H1 (cell line): ENCODE data around the gene TLR7. TPM values are rescaled to one million over a fixed set of nuclear protein-coding genes. Genes with fewer than 3 reads are reported as not detected.

Experiments
- CTCF ChIA-PET: fragments of 300-600 bp; sonication (Branson Sonifier 250); formaldehyde crosslinking; loops from one replicate; lab custom pipeline; 2021; ENCODE audit not compliant: partially characterized antibody; lab: Charles Lee
- POLR2A ChIA-PET: fragments of 300-600 bp; sonication (Branson Sonifier 250); formaldehyde crosslinking; loops from one replicate; lab custom pipeline; 2021; ENCODE audit warnings: inconsistent platforms; ENCODE audit not compliant: partially characterized antibody; lab: Charles Lee
- DNase-seq, 2 experiments: peaks; one replicate each; pipeline versions ENCODE4 v3.0.0 to v3.0.0-alpha.2; 2010 to 2022; ENCODE audit warnings: low spot score in 2 of 2, low read depth in 1 of 2, mixed read lengths in 1 of 2
- FAIRE-seq: peaks from 2 replicates; lab custom pipeline; 2011; peaks lifted over from hg19 to GRCh38; lab: Jason Lieb, UNC
- H2AFZ ChIP-seq: 2 replicates; pipeline ENCODE4 v1.8.1; 2012; ENCODE audit warnings: low read length, inconsistent platforms
- H2AK5ac ChIP-seq: 2 replicates; pipeline ENCODE4 v1.6.1; 2013; ENCODE audit warnings: low read depth, low read length
- H2BK120ac ChIP-seq: replicated peaks from 2 replicates; pipeline ENCODE3; 2013; ENCODE audit warnings: low read depth, low read length, inconsistent platforms
- H2BK12ac ChIP-seq: 2 replicates; pipeline ENCODE4 v1.6.1; 2013; ENCODE audit warnings: low read depth, low read length
- H2BK15ac ChIP-seq: 2 replicates; pipeline ENCODE4 v1.6.1; 2013; ENCODE audit warnings: low read length
- H2BK20ac ChIP-seq: 2 replicates; pipeline ENCODE4 v1.6.1; 2013; ENCODE audit warnings: low read length
- H2BK5ac ChIP-seq: 2 replicates; pipeline ENCODE4 v1.6.1; 2013; ENCODE audit warnings: low read depth, low read length
- H3K14ac ChIP-seq: 2 replicates; pipeline ENCODE4 v1.6.1; 2013; ENCODE audit warnings: inconsistent platforms; ENCODE audit not compliant: insufficient read length
- H3K18ac ChIP-seq: 2 replicates; pipeline ENCODE4 v1.6.1; 2013; ENCODE audit warnings: low read length; ENCODE audit errors: extremely low read depth
- H3K23ac ChIP-seq: 2 replicates; pipeline ENCODE4 v1.6.1; 2013; ENCODE audit warnings: inconsistent platforms; ENCODE audit not compliant: insufficient read length
- H3K23me2 ChIP-seq: 2 replicates; pipeline ENCODE4 v1.6.1; 2013; ENCODE audit warnings: low read depth, low read length
- H3K27ac ChIP-seq: 2 replicates; pipeline ENCODE4 v1.6.1; 2011; ENCODE audit warnings: low read depth, low read length, inconsistent platforms
- H3K27me3 ChIP-seq, 4 experiments: replicated peaks in 1 of 4; 1 replicate in 1 of 4; 2 replicates in 3 of 4; pipeline versions ENCODE4 v1.6.1 to v1.8.1; 2011 to 2013; ENCODE audit warnings: low read length in 3 of 4, mild to moderate bottlenecking in 3 of 4, inconsistent platforms in 2 of 4, mixed read lengths in 2 of 4, moderate library complexity in 1 of 4; ENCODE audit not compliant: control insufficient read depth in 3 of 4, insufficient read depth in 3 of 4; ENCODE audit errors: extremely low read depth in 1 of 4
- H3K36me3 ChIP-seq, 4 experiments: 2 replicates each; pipeline versions ENCODE4 v1.6.1 to v1.8.1; 2011 to 2013; ENCODE audit warnings: mild to moderate bottlenecking in 4 of 4, low read length in 3 of 4, moderate library complexity in 2 of 4, control low read depth in 1 of 4, inconsistent platforms in 1 of 4; ENCODE audit not compliant: insufficient read depth in 4 of 4, control insufficient read depth in 2 of 4
- H3K4ac ChIP-seq: replicated peaks from 2 replicates; pipeline ENCODE3; 2013; ENCODE audit warnings: low read length, low read depth, mixed read lengths, inconsistent platforms; ENCODE audit not compliant: insufficient read length
- H3K4me1 ChIP-seq, 4 experiments: replicated peaks in 1 of 4; 1 replicate in 1 of 4; 2 replicates in 3 of 4; pipeline versions ENCODE4 v1.6.1 to v1.8.1; 2011 to 2013; ENCODE audit warnings: low read length in 3 of 4, inconsistent platforms in 2 of 4, mixed read lengths in 1 of 4; ENCODE audit not compliant: insufficient read depth in 4 of 4, control insufficient read depth in 3 of 4
- H3K4me2 ChIP-seq, 2 experiments: 2 replicates each; pipeline versions ENCODE4 v1.6.1 to v1.8.1; 2011 to 2013; ENCODE audit warnings: low read depth in 2 of 2, low read length in 2 of 2, control low read depth in 1 of 2, inconsistent platforms in 1 of 2, mild to moderate bottlenecking in 1 of 2; ENCODE audit not compliant: insufficient read depth in 1 of 2
- H3K4me3 ChIP-seq, 4 experiments: fragments of 200-600, 300-600 bp in 1 of 4; sonication (generic), shearing (Covaris generic), sonication (Bioruptor Twin) in 1 of 4; 2 replicates each; pipeline versions ENCODE4 v1.5.1 to v1.8.1; 2011 to 2016; ENCODE audit warnings: low read length in 4 of 4, low read depth in 3 of 4, control low read depth in 2 of 4, inconsistent platforms in 2 of 4, mild to moderate bottlenecking in 2 of 4, mixed read lengths in 1 of 4, moderate library complexity in 1 of 4; ENCODE audit not compliant: insufficient read depth in 2 of 4; ENCODE audit errors: extremely low read depth in 1 of 4
- H3K56ac ChIP-seq: replicated peaks from 2 replicates; pipeline ENCODE3; 2013; ENCODE audit warnings: low read depth, mild to moderate bottlenecking, mixed read lengths, low read length, inconsistent platforms; ENCODE audit not compliant: insufficient read length
- H3K79me1 ChIP-seq: 2 replicates; pipeline ENCODE4 v1.6.1; 2013; ENCODE audit warnings: low read depth, low read length, control low read depth
- H3K79me2 ChIP-seq, 2 experiments: 2 replicates each; pipeline versions ENCODE4 v1.6.1 to v1.8.1; 2012 to 2013; ENCODE audit warnings: low read length in 2 of 2, mild to moderate bottlenecking in 2 of 2, inconsistent platforms in 1 of 2; ENCODE audit not compliant: insufficient read depth in 2 of 2, control insufficient read depth in 1 of 2
- H3K9ac ChIP-seq, 4 experiments: replicated peaks in 1 of 4; 1 replicate in 1 of 4; 2 replicates in 3 of 4; pipeline versions ENCODE4 v1.6.1 to v1.8.1; 2011 to 2013; ENCODE audit warnings: low read depth in 3 of 4, low read length in 3 of 4, control low read depth in 2 of 4, mild to moderate bottlenecking in 2 of 4, moderate library complexity in 2 of 4, inconsistent platforms in 1 of 4; ENCODE audit errors: extremely low read depth in 1 of 4
- H3K9me3 ChIP-seq, 2 experiments: 2 replicates each; pipeline versions ENCODE4 v1.6.1 to v1.8.1; 2012 to 2013; ENCODE audit warnings: mild to moderate bottlenecking in 2 of 2, moderate library complexity in 2 of 2, control low read depth in 1 of 2, inconsistent platforms in 1 of 2, low read depth in 1 of 2, low read length in 1 of 2, mixed read lengths in 1 of 2; ENCODE audit not compliant: insufficient read depth in 2 of 2
- H4K20me1 ChIP-seq, 2 experiments: replicated peaks in 1 of 2; 2 replicates each; pipeline versions ENCODE3 to v1.8.1; 2011 to 2013; ENCODE audit warnings: inconsistent platforms in 2 of 2, low read length in 2 of 2, mild to moderate bottlenecking in 1 of 2; ENCODE audit not compliant: insufficient read depth in 2 of 2, control insufficient read depth in 1 of 2
- H4K5ac ChIP-seq: 2 replicates; pipeline ENCODE4 v1.6.1; 2013; ENCODE audit warnings: low read length, low read depth, mixed read lengths, inconsistent platforms; ENCODE audit not compliant: insufficient read length
- H4K8ac ChIP-seq: 2 replicates; pipeline ENCODE4 v1.8.0; 2013; ENCODE audit warnings: mild to moderate bottlenecking, moderate library complexity, low read length, inconsistent platforms; ENCODE audit not compliant: insufficient read depth; ENCODE audit errors: extremely low read depth
- H4K91ac ChIP-seq: replicated peaks from 2 replicates; pipeline ENCODE3; 2013; ENCODE audit warnings: low read length, mixed read lengths, inconsistent platforms; ENCODE audit not compliant: insufficient read length
- CBX5 ChIP-seq: fragments of 300-800, 300-1000 bp; sonication (generic); IDR thresholded peaks from 2 replicates; pipeline ENCODE4 v1.7.1; 2016; ENCODE audit warnings: antibody characterized with exemption, low read length, low read depth
- JUN ChIP-seq: IDR thresholded peaks from 2 replicates; pipeline ENCODE4 v1.6.1; 2011; ENCODE audit warnings: low read depth, mild to moderate bottlenecking, improper control_type of control experiment, low read length
- JUND ChIP-seq: IDR thresholded peaks from 2 replicates; pipeline ENCODE4 v1.6.1; 2011; ENCODE audit warnings: mild to moderate bottlenecking, improper control_type of control experiment, low read length
- MAFK ChIP-seq: IDR thresholded peaks from 2 replicates; pipeline ENCODE4 v1.6.1; 2012; ENCODE audit warnings: low read depth, mild to moderate bottlenecking, improper control_type of control experiment, low read length
- NANOG ChIP-seq: IDR thresholded peaks from 2 replicates; pipeline ENCODE4 v1.6.1; 2011; ENCODE audit warnings: low read length, low read depth, mild to moderate bottlenecking, inconsistent platforms; ENCODE audit not compliant: insufficient read depth, poor library complexity, severe bottlenecking
- RFX5 ChIP-seq: IDR thresholded peaks from 2 replicates; pipeline ENCODE4 v1.6.1; 2011; ENCODE audit warnings: low read depth, low read length, improper control_type of control experiment, borderline replicate concordance
- RXRA ChIP-seq: IDR thresholded peaks from 2 replicates; pipeline ENCODE4 v1.6.1; 2011; ENCODE audit warnings: low read depth, mild to moderate bottlenecking, low read length, moderate library complexity; ENCODE audit not compliant: insufficient read depth
- ZNF274 ChIP-seq: IDR thresholded peaks from 2 replicates; pipeline ENCODE4 v1.7.0; 2012; ENCODE audit warnings: low read length, borderline replicate concordance; ENCODE audit errors: extremely low read depth
- WGBS, 2 experiments: shearing (Covaris generic) in 1 of 2; methylation state at CpG; one replicate each; pipeline versions ENCODE4 v1.1.6 to v1.1.7; 2013 to 2015; ENCODE audit warnings: low lambda C conversion rate in 2 of 2, mixed read lengths in 2 of 2, inconsistent platforms in 1 of 2, low coverage in 1 of 2, missing lambda C conversion rate in 1 of 2; ENCODE audit not compliant: insufficient replicate concordance in 2 of 2, insufficient coverage in 1 of 2, insufficient read length in 1 of 2; ENCODE audit errors: extremely low coverage in 1 of 2, missing lambda C conversion rate in 1 of 2; 5-methylcytosine and 5-hydroxymethylcytosine counted together
- polyA plus RNA-seq, 7 experiments: library from polyadenylated mRNA; depleted of rRNA in 3 of 7; stranded (reverse) in 5 of 7; unstranded in 2 of 7; fragments of >200 nt in 5 of 7; fragments of 200-250 nt in 2 of 7; gene quantifications; 1 replicate in 5 of 7; 2 replicates in 1 of 7; 4 replicates in 1 of 7; pipeline versions ENCODE4 v1.2.1 to v1.2.3, GENCODE V29; 2011 to 2013; ENCODE audit warnings: missing spikeins in 2 of 7, mixed read lengths in 2 of 7
- total RNA-seq: library from RNA; stranded (reverse); fragmentation: NEBNext Ultra II Directional; extraction: Animal tissue kit (Norgen Biotek cat#: 25700); gene quantifications from 2 replicates; pipeline ENCODE4 v1.2.1, GENCODE V29; 2021
- TF ChIP-seq, protein P1 (sequence below): IDR thresholded peaks from 2 replicates; pipeline ENCODE4 v1.6.1; 2011; ENCODE audit warnings: low read depth, mild to moderate bottlenecking, low read length; ENCODE audit not compliant: insufficient read depth

Gene TLR7
- total and polyA plus RNA-seq, 2 of the 8 experiments (the other 6 are each of a cell fraction or from before 2014, with no cell fraction given), result 0.02 TPM; not detected in 1

- 88% methylated on average over 8 of the region's 8 CpGs; no CpG with 5 or more reads in 1 of the 2 experiments for WGBS, 2 experiments
- Histone ChIP-seq H3K9ac (no peak overlapping the region), H4K20me1 (no peaks in the 10 kb centered on the region), H4K5ac (no peak overlapping the region), H3K23me2 (no peaks in the 10 kb centered on the region), H3K36me3 (peaks cover 0 to 19% (median 7%) of the 10 kb centered on the region in 4 experiments; a peak in 5 of 8 replicates), H3K79me1 (no peaks in the 10 kb centered on the region), H2BK20ac (no peak overlapping the region), H3K27me3 (no peaks in the 10 kb centered on the region), H2BK12ac (no peak overlapping the region), H4K91ac (no peak overlapping the region), H2AFZ (no peak overlapping the region), H4K8ac (no peak overlapping the region), H3K4me3 (no peak overlapping the region), H3K27ac (no peak overlapping the region), H3K4ac (no peak overlapping the region), H3K56ac (no peak overlapping the region), H3K23ac (no peak overlapping the region), H3K4me1 (no peaks in the 10 kb centered on the region), H3K9me3 (no peaks in the 10 kb centered on the region), H2BK15ac (no peak overlapping the region), H3K14ac (no peak overlapping the region), H3K18ac (no peak overlapping the region), H2BK120ac (no peak overlapping the region), H3K79me2 (no peaks in the 10 kb centered on the region), H3K4me2 (no peak overlapping the region), H2BK5ac (no peak overlapping the region), H2AK5ac (no peak overlapping the region)
- CTCF ChIA-PET, result interaction anchor here (3.0 kb wide), 1 partner anchor 10 kb away, joined by 14 read pairs; no protein-coding TSS in a partner anchor
- FAIRE-seq (no peak), DNase-seq (no peak)
- no peak for TF ChIP-seq CBX5
- TF ChIP-seq RFX5, result no peak
- no peak for TF ChIP-seq MAFK
- no peak for TF ChIP-seq JUN
- no peak for TF ChIP-seq NANOG
- no peak for TF ChIP-seq JUND
- no peak for TF ChIP-seq RXRA
- TF ChIP-seq, protein P1, sequence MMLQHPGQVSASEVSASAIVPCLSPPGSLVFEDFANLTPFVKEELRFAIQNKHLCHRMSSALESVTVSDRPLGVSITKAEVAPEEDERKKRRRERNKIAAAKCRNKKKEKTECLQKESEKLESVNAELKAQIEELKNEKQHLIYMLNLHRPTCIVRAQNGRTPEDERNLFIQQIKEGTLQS, result no peak
- TF ChIP-seq ZNF274, result no peak
- POLR2A ChIA-PET, result interaction anchor here (0.9 kb wide), 1 partner anchor 71 kb away, joined by 3 read pairs; no protein-coding TSS in a partner anchor
Observed at GRCh38 chrX:12825801-12826200, 41.1 kb upstream of the TLR7 start.
